Esophagus muscularis mucosa (tissue), 4 donors: ENCODE data around the gene ELAVL4. TPM values are rescaled to one million over a fixed set of nuclear protein-coding genes. Genes with fewer than 3 reads are reported as not detected.

Experiments used
- DNase-seq: peaks from one replicate; pipeline ENCODE4 v3.0.0-alpha.2; 2017; ENCODE audit errors: extremely low spot score
- H3K27ac ChIP-seq, 4 donors: fragments of 200-600 bp; sonication (generic); replicated peaks in 1 of 4; 1 replicate in 3 of 4; 2 replicates in 1 of 4; pipeline ENCODE4 v1.5.1; 2016 to 2019; ENCODE audit warnings: mild to moderate bottlenecking in 1 of 4
- H3K27me3 ChIP-seq, 4 donors: fragments of 200-600 bp; sonication (generic); one replicate each; pipeline versions ENCODE4 v1.5.1 to v1.6.0; 2016 to 2019
- H3K36me3 ChIP-seq, 4 donors: fragments of 200-600 bp; sonication (generic); one replicate each; pipeline ENCODE4 v1.5.1; 2016 to 2019
- H3K4me1 ChIP-seq, 4 donors: fragments of 200-600 bp; sonication (generic); one replicate each; pipeline ENCODE4 v1.5.1; 2016 to 2019
- H3K4me3 ChIP-seq, 4 donors: fragments of 200-600 bp; sonication (generic); 1 replicate in 2 of 4; 2 replicates in 2 of 4; pipeline ENCODE4 v1.5.1; 2016 to 2019; ENCODE audit warnings: mild to moderate bottlenecking in 4 of 4, moderate library complexity in 1 of 4
- H3K9me3 ChIP-seq, 4 donors: fragments of 200-600 bp; sonication (generic); 1 replicate in 3 of 4; 2 replicates in 1 of 4; pipeline ENCODE4 v1.5.1; 2016 to 2019
- EP300 ChIP-seq: sonication (generic); formaldehyde crosslinking; IDR thresholded peaks from one replicate; pipeline ENCODE4 v1.6.1; 2017; ENCODE audit warnings: antibody characterized with exemption
- POLR2A ChIP-seq: fragments of 450-650 bp; IDR thresholded peaks from one replicate; pipeline ENCODE4 v1.6.1; 2017; ENCODE audit warnings: antibody characterized with exemption, moderate library complexity, mild to moderate bottlenecking, low read depth
- POLR2AphosphoS5 ChIP-seq, 2 donors: sonication (generic); formaldehyde crosslinking; IDR thresholded peaks; one replicate each; pipeline ENCODE4 v1.6.1; 2017; ENCODE audit warnings: antibody characterized with exemption in 2 of 2
- WGBS: methylation state at CpG from one replicate; pipeline ENCODE4 v1.1.5; 2018; 5-methylcytosine and 5-hydroxymethylcytosine counted together
- intact Hi-C: fragments of 100-400 bp; cut with DNase I; formaldehyde crosslinking; loops from one replicate; pipeline ENCODE4 v1.15.1; 2023
- total RNA-seq, 4 donors: library from RNA; depleted of rRNA; stranded (reverse); fragments of >200 nt; gene quantifications; one replicate each; pipeline versions ENCODE4 v1.1.0 to v1.2.1, GENCODE V29; 2016
- TF ChIP-seq, protein P1 (sequence below), 3 experiments: fragments of 200-600 bp in 2 of 3; fragments of 450-650 bp in 1 of 3; sonication (generic) in 2 of 3; IDR thresholded peaks; one replicate each; pipeline ENCODE4 v1.5.1; 2017 to 2019; ENCODE audit warnings: antibody characterized with exemption in 3 of 3, mild to moderate bottlenecking in 2 of 3, moderate library complexity in 1 of 3

The ELAVL4 gene
- total RNA-seq, 4 donors from 2014 or later, result 0.40 to 2.2 (median 1.1) TPM

- intact Hi-C loops, result no loop called here
- Histone ChIP-seq H3K4me1 (no peaks in the 10 kb centered on the region), H3K36me3 (no peaks in the 10 kb centered on the region)
These were observed 135.2 kb downstream of the ELAVL4 start for GRCh38 chr1:50243939-50244338.

GRCh38 chr1:50246869-50247268, 138.1 kb downstream of the ELAVL4 start:
- Histone ChIP-seq H3K4me1 (no peaks in the 10 kb centered on the region), H3K27ac (no peak overlapping the region), H3K9me3 (no peaks in the 10 kb centered on the region), H3K4me3 (no peak overlapping the region), H3K27me3 (peaks cover 0 to 25% (median 0%) of the 10 kb centered on the region in 4 donors), H3K36me3 (no peaks in the 10 kb centered on the region)
- WGBS, result 65% methylated on average over 1 of the region's 1 CpG
- TF ChIP-seq EP300 (no peak), POLR2A (no peak), POLR2AphosphoS5 (IDR thresholded peaks at IDR 0.05) (no peak)
- TF ChIP-seq, protein P1, sequence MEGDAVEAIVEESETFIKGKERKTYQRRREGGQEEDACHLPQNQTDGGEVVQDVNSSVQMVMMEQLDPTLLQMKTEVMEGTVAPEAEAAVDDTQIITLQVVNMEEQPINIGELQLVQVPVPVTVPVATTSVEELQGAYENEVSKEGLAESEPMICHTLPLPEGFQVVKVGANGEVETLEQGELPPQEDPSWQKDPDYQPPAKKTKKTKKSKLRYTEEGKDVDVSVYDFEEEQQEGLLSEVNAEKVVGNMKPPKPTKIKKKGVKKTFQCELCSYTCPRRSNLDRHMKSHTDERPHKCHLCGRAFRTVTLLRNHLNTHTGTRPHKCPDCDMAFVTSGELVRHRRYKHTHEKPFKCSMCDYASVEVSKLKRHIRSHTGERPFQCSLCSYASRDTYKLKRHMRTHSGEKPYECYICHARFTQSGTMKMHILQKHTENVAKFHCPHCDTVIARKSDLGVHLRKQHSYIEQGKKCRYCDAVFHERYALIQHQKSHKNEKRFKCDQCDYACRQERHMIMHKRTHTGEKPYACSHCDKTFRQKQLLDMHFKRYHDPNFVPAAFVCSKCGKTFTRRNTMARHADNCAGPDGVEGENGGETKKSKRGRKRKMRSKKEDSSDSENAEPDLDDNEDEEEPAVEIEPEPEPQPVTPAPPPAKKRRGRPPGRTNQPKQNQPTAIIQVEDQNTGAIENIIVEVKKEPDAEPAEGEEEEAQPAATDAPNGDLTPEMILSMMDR (IDR thresholded peaks at IDR 0.05), result no peak
- DNase-seq, result no peak
- intact Hi-C loops, result no loop called here

More at GRCh38 chr1:50243939-50244338, 135.2 kb downstream of the ELAVL4 start:
- no peak overlapping the region for H3K27ac ChIP-seq
- 33% methylated on average over 5 of the region's 5 CpGs for whole genome bisulfite sequencing
- DNase-seq, result no peak
- H3K9me3 ChIP-seq, result no peaks in the 10 kb centered on the region
- H3K4me3 ChIP-seq, result no peak overlapping the region
- TF ChIP-seq, protein P1 (IDR thresholded peaks at IDR 0.05), result no peak
- TF ChIP-seq POLR2AphosphoS5 (IDR thresholded peaks at IDR 0.05) (no peak), POLR2A (no peak), EP300 (no peak)
- H3K27me3 ChIP-seq, result peaks cover 0 to 11% (median 0%) of the 10 kb centered on the region in 4 donors

- no peaks in the 10 kb centered on the region for H3K4me1 ChIP-seq
- H3K27ac ChIP-seq, result no peak overlapping the region
- no peak overlapping the region for H3K4me3 ChIP-seq
- H3K27me3 ChIP-seq, result peaks cover 0 to 37% (median 0%) of the 10 kb centered on the region in 4 donors
- intact Hi-C loops, result no loop called here
- TF ChIP-seq, protein P1 (IDR thresholded peaks at IDR 0.05), result no peak
- TF ChIP-seq POLR2AphosphoS5 (IDR thresholded peaks at IDR 0.05), result no peak
- no peak for TF ChIP-seq EP300
- TF ChIP-seq POLR2A, result no peak
- 3% methylated on average over 13 of the region's 13 CpGs for WGBS
- no peaks in the 10 kb centered on the region for H3K36me3 ChIP-seq
- H3K9me3 ChIP-seq, result no peaks in the 10 kb centered on the region
- DNase-seq, result no peak
These were observed 143.0 kb downstream of the ELAVL4 start for GRCh38 chr1:50251702-50252101.

DNA sequence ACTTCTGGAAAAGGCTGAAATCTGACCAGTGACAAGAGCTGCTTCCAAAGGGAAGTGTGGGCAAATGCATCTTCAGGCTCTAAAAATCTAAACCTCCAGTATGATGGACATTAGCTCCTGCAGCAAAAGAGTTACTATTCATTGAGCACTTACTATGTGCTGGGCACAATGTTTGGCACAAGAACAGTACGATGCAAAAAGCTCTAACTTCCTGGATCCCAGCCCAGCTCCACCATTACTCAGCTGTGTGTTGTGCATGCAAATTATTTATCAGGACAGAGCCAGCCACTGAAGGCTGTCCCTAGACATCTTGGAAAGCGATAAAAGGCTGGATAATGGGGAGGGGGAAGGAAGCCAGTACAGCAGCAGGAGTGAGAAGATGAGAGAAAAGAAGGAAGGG, 143.5 kb downstream of the ELAVL4 start:
- H3K36me3 ChIP-seq, result no peaks in the 10 kb centered on the region
- H3K27me3 ChIP-seq, result peaks cover 0 to 37% (median 0%) of the 10 kb centered on the region in 4 donors
- 73% methylated on average over 2 of the region's 2 CpGs for WGBS
- no peak for DNase-seq
- intact Hi-C loops, result no loop called here
- no peak overlapping the region for H3K4me3 ChIP-seq
- TF ChIP-seq EP300 (no peak), POLR2A (no peak), POLR2AphosphoS5 (IDR thresholded peaks at IDR 0.05) (no peak)
- TF ChIP-seq, protein P1 (IDR thresholded peaks at IDR 0.05), result no peak
- no peaks in the 10 kb centered on the region for H3K9me3 ChIP-seq
- H3K27ac ChIP-seq, result no peak overlapping the region
- no peaks in the 10 kb centered on the region for H3K4me1 ChIP-seq

Other genes starting within 250 kb of the ELAVL4 start
- gene AGBL4, start 85.0 kb upstream of the ELAVL4 start, total RNA-seq, result under 1 TPM in 1 of 4 donors, not detected in 3; 0.13 TPM